Endothelial cell of umbilical vein (primary cell): ENCODE measurements around the gene PRDM16. TPM values are rescaled to one million over a fixed set of nuclear protein-coding genes. Genes with fewer than 3 reads are reported as not detected.

Experiments
- BruUV-seq: library from RNA; stranded (reverse); fragments of 400-500 nt; replicated peaks from 2 replicates; lab custom pipeline; 2021; lab: Mats Ljungman, UMichigan
- CTCF ChIA-PET: fragments of 300-600, 350-600 bp; sonication (Branson Sonifier 250); formaldehyde crosslinking; loops from one replicate; lab custom pipeline; 2021; ENCODE audit warnings: antibody characterized with exemption, inconsistent platforms; lab: Charles Lee
- POLR2A ChIA-PET: fragments of 300-600, 350-600 bp; sonication (Branson Sonifier 250); formaldehyde crosslinking; loops from one replicate; lab custom pipeline; 2021; ENCODE audit warnings: antibody characterized with exemption, inconsistent platforms; lab: Charles Lee
- DNase-seq: peaks from one replicate; pipeline ENCODE4 v3.0.0-alpha.2; 2011; ENCODE audit warnings: low read depth, low spot score
- FAIRE-seq: peaks from 2 replicates; lab custom pipeline; 2011; peaks lifted over from hg19 to GRCh38; lab: Jason Lieb, UNC
- H2AFZ ChIP-seq: 2 replicates; pipeline ENCODE4 v1.6.0; 2012; ENCODE audit warnings: low read depth, low read length, control low read depth, inconsistent platforms
- H3K27ac ChIP-seq: 2 replicates; pipeline ENCODE4 v1.5.1; 2011; ENCODE audit warnings: low read depth, mild to moderate bottlenecking, control low read depth, low read length, moderate library complexity; ENCODE audit not compliant: insufficient read depth
- H3K27me3 ChIP-seq, 2 experiments: 2 replicates each; pipeline versions ENCODE4 v1.6.0 to v1.6.1; 2011; ENCODE audit warnings: low read length in 2 of 2, mixed read lengths in 1 of 2; ENCODE audit not compliant: control insufficient read depth in 2 of 2, insufficient read depth in 2 of 2
- H3K36me3 ChIP-seq, 2 experiments: 2 replicates in 1 of 2; 3 replicates in 1 of 2; pipeline ENCODE4 v1.5.1; 2011; ENCODE audit warnings: low read length in 2 of 2, mild to moderate bottlenecking in 1 of 2, moderate library complexity in 1 of 2; ENCODE audit not compliant: control insufficient read depth in 2 of 2, insufficient read depth in 2 of 2; ENCODE audit errors: extremely low read depth in 1 of 2
- H3K4me1 ChIP-seq: 3 replicates; pipeline ENCODE4 v1.5.1; 2011; ENCODE audit warnings: mild to moderate bottlenecking, low read length; ENCODE audit not compliant: control insufficient read depth, insufficient read depth; ENCODE audit errors: extremely low read depth
- H3K4me2 ChIP-seq: 2 replicates; pipeline ENCODE4 v1.6.1; 2011; ENCODE audit warnings: low read length, control low read depth, mixed read lengths; ENCODE audit not compliant: insufficient read depth
- H3K4me3 ChIP-seq, 3 experiments: fragments of 200-600 bp in 1 of 3; sonication (generic), shearing (Covaris generic) in 1 of 3; replicated peaks in 1 of 3; 2 replicates each; pipeline ENCODE4 v1.5.1; 2011 to 2016; ENCODE audit warnings: control low read depth in 3 of 3, low read length in 3 of 3, mild to moderate bottlenecking in 2 of 3, inconsistent platforms in 1 of 3, low read depth in 1 of 3, moderate library complexity in 1 of 3; ENCODE audit not compliant: insufficient read depth in 1 of 3
- H3K79me2 ChIP-seq: 2 replicates; pipeline ENCODE4 v1.6.0; 2012; ENCODE audit warnings: low read length, inconsistent platforms; ENCODE audit not compliant: control insufficient read depth, insufficient read depth
- H3K9ac ChIP-seq: replicated peaks from 2 replicates; pipeline ENCODE3; 2011; ENCODE audit warnings: low read length, control low read depth; ENCODE audit not compliant: insufficient read depth; ENCODE audit errors: extremely low read depth
- H3K9me1 ChIP-seq: replicated peaks from 3 replicates; pipeline ENCODE4 v1.6.0; 2011; ENCODE audit warnings: mild to moderate bottlenecking, low read length; ENCODE audit not compliant: control insufficient read depth, insufficient read depth; ENCODE audit errors: extremely low read depth
- H3K9me3 ChIP-seq: replicated peaks from 2 replicates; pipeline ENCODE4 v1.5.1; 2012; ENCODE audit warnings: low read length, inconsistent platforms; ENCODE audit not compliant: control insufficient read depth, insufficient read depth
- H4K20me1 ChIP-seq: replicated peaks from 2 replicates; pipeline ENCODE3; 2011; ENCODE audit warnings: mild to moderate bottlenecking, low read length; ENCODE audit not compliant: control insufficient read depth, insufficient read depth; ENCODE audit errors: extremely low read depth
- CTCF ChIP-seq, 2 donors: IDR thresholded peaks; 1 replicate in 1 of 2; 2 replicates in 1 of 2; pipeline ENCODE4 v1.5.1; 2011; ENCODE audit warnings: low read length in 2 of 2, mild to moderate bottlenecking in 2 of 2, moderate library complexity in 2 of 2, control low read depth in 1 of 2, inconsistent platforms in 1 of 2, low read depth in 1 of 2; ENCODE audit not compliant: insufficient read depth in 1 of 2; ENCODE audit errors: extremely low read depth in 1 of 2
- EZH2 ChIP-seq: IDR thresholded peaks from 2 replicates; pipeline ENCODE4 v1.6.1; 2012; ENCODE audit warnings: borderline replicate concordance, low read depth, mild to moderate bottlenecking, moderate library complexity, low read length, inconsistent platforms; ENCODE audit not compliant: severe bottlenecking
- FOS ChIP-seq: IDR thresholded peaks from 2 replicates; pipeline ENCODE4 v1.6.1; 2011; ENCODE audit warnings: mild to moderate bottlenecking, low read length, moderate library complexity, borderline replicate concordance; ENCODE audit not compliant: insufficient read depth
- GATA2 ChIP-seq: IDR thresholded peaks from 2 replicates; pipeline ENCODE4 v1.7.0; 2011; ENCODE audit warnings: low read depth, mild to moderate bottlenecking, moderate library complexity, mixed read lengths, low read length; ENCODE audit not compliant: insufficient read length, insufficient read depth
- JUN ChIP-seq: IDR thresholded peaks from 2 replicates; pipeline ENCODE4 v1.6.1; 2011; ENCODE audit warnings: borderline replicate concordance, low read depth; ENCODE audit not compliant: insufficient read length, insufficient read depth
- MAX ChIP-seq: IDR thresholded peaks from 2 replicates; pipeline ENCODE4 v1.6.1; 2011; ENCODE audit not compliant: insufficient read depth, insufficient read length
- MYC ChIP-seq: IDR thresholded peaks from one replicate; pipeline ENCODE4 v1.6.1; 2011; ENCODE audit warnings: mild to moderate bottlenecking, low read depth, low read length
- POLR2A ChIP-seq: IDR thresholded peaks from 2 replicates; pipeline ENCODE4 v1.6.1; 2012; ENCODE audit warnings: low read depth, mild to moderate bottlenecking, control low read depth, low read length
- POLR2AphosphoS5 ChIP-seq: IDR thresholded peaks from 2 replicates; pipeline ENCODE4 v1.6.1; 2012; ENCODE audit warnings: low read depth, mild to moderate bottlenecking, control low read depth, low read length, moderate library complexity; ENCODE audit not compliant: insufficient read depth
- dilution Hi-C: fragments of 300-500 bp; cut with MboI; formaldehyde crosslinking; loops from one replicate; pipeline ENCODE4 v1.15.0; 2019; ENCODE audit warnings: low sequenced_read_pairs; ENCODE audit not compliant: extremely low pct_ligation_motif_present
- intact Hi-C: fragments of 100-400 bp; cut with micrococcal nuclease; formaldehyde crosslinking; loops from one replicate; pipeline ENCODE4 v1.10.0; 2022
- polyA plus RNA-seq, 4 experiments: library from polyadenylated mRNA; depleted of rRNA in 3 of 4; stranded (reverse) in 3 of 4; unstranded in 1 of 4; fragments of >200 nt; gene quantifications; 2 replicates each; pipeline versions ENCODE4 v1.2.1 to v1.2.3, GENCODE V29; 2011 to 2012; ENCODE audit warnings: missing spikeins in 1 of 4
- total RNA-seq: library from RNA; stranded (reverse); gene quantifications from 2 replicates; pipeline ENCODE4 v1.2.3, GENCODE V29; 2021

The PRDM16 gene
- total and polyA plus RNA-seq, 2 donors (not counting 3 experiments of a cell fraction or from before 2014, with no cell fraction given): not detected

DNA sequence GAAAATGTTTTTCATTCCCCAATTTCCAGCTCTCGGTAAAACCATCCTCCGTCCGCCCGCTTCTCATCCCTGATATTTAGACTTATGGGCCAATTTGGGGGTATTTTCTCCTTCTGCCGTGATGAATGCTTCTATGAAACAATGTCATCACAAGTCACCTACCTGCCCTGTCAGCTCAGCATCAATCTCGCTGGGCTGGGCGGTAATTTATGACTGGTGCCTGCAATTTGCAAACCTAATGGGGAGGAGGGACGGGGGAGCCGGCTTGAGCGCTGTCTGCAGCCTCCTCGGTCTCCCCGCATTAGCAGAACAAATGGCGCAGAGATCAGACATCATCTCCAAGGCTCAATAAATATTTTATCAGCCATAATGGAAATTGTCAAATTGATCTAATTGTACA, 72.1 kb downstream of the PRDM16 start:
- H3K36me3 ChIP-seq: no peaks in the 10 kb centered on the region
- no peaks in the 10 kb centered on the region for H3K9me3 ChIP-seq
- no peak overlapping the region for H3K4me2 ChIP-seq
- DNase-seq: no peak
- no peaks in the 10 kb centered on the region for H4K20me1 ChIP-seq
- H3K27me3 ChIP-seq: no peaks in the 10 kb centered on the region
- ChIA-PET CTCF (no interaction called here), POLR2A (no interaction called here)
- no peak for FAIRE-seq
- dilution Hi-C loops: no loop called here
- H3K79me2 ChIP-seq: no peaks in the 10 kb centered on the region
- BruUV-seq: no TSS peak
- intact Hi-C loops: no loop called here
- no peaks in the 10 kb centered on the region for H3K4me1 ChIP-seq
- TF ChIP-seq POLR2AphosphoS5 (no peak), MAX (no peak), JUN (no peak), FOS (no peak), EZH2 (no peak), MYC (no peak), GATA2 (no peak), POLR2A (no peak), CTCF (IDR thresholded peaks at IDR 0.05; ENCODE audit: extremely low read depth in 1 of 2, insufficient read depth in 1 of 2, low read depth in 1 of 2, low read length in 2 of 2) (no peak)
- no peak overlapping the region for H3K9ac ChIP-seq
- no peak overlapping the region for H3K27ac ChIP-seq
- H3K4me3 ChIP-seq: no peak overlapping the region
- H2AFZ ChIP-seq: no peak overlapping the region
- no peaks in the 10 kb centered on the region for H3K9me1 ChIP-seq
